NCI-H1092 treated with DMSO at 0.1 percent for 48 hours (cell line): ENCODE results near the gene PKNOX2.

Source experiments
- DNase-seq: peaks from one replicate; lab custom pipeline; 2025; lab: John Stamatoyannopoulos, UW

The PKNOX2 gene

DNA sequence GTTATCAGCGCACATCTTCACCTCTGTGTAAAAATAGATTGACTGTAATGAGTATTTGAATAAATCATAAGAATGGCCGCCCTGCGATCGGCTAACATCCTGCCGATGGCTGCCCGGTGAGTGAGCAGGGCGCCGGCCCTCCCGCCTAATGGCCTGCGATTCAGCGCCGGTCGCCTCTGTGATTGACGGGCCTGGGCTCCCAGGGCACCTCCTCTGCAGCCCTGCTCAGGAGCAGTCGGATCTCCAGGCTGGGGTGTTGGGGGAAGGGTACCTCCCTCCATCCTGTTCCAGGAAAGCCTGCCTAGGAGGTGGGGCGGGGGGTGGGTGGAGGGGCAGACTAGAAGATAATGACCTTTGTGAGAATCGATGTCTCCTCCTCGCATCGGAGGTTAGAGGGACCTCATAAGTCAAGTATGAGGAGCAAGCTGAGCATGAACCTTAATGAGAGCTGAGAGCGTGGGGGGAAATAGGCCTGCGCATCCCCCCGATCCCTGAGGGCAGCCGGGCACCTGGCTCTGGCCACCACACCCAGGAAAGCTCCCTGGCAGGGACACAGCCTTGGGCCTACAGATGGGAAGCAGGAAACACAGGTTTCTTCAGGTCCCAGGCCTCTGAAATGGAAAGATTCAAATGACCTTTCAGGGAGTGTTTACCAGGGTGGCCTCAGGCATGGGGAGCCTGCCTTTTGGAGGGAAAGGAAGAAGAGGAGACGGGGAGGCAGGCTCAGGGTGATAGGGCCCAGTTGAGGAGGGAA is 71.7 kb downstream of the PKNOX2 start:
- no peak for DNase-seq

DNA sequence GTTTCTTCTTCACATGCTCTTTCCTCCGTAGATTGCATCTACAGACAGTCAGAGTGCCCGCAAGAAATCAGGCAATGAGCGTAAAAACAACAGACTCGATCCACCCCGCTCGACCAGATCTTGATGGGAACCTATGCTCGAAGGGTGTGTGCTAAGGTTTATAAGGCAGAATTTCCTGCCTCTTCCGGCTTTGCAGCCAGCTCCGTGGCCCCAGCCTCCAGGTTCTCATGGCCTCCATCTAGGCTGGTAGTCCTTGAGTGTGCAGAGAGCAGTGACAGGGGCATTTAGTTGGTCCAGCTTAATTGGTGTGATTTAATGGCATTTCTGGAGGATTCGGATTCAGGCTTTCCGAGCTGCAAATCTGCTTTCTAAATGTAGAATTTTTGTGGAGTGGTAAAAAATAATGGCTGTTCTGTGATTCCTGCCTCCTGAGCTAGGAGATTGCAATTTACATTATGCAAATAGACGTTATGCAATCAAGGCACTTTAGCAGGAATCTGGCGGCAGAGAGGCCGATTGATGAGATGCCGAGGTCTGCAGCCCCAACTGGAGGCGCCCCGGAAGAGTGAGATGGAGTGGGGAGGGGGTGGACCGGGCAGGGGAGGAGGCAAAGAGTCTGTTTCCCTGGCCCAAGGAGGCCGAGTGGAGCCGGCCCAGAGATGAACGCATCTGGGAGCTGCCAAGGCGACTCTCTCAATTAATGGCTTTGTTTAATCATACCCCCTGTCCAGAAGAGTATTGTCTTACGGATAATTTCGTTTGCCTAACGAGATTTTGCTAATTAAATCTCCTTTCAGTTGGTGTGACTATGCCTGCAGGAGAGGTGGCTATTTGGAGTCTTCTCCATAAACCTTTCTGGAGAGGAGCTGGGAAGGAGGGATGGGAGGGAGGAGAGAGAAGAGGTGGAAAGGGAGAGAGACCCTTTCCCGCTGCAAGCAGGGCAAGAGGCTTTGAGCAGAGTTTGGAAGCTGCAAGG is 75.3 kb downstream of the PKNOX2 start:
- DNase-seq, result no peak

DNA sequence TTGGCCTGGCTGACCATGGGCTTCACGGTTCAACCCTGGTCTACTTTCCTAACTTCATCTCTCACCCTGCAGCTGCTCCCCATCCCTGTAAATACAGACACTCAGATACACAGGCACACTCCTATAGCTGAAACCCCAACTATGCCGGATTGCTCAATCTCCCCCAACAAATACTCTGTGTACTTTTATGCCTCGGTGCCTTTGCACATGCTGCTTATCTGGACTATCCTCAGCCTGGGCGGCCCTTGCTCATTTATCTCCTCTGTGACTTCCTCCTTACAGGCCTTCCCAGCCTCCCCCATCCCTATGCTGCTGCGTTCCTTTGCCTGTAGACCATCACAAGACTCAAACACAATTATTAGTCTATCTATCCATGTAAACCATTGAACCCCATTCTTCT is 76.6 kb downstream of the PKNOX2 start:
- DNase-seq, result no peak

DNA sequence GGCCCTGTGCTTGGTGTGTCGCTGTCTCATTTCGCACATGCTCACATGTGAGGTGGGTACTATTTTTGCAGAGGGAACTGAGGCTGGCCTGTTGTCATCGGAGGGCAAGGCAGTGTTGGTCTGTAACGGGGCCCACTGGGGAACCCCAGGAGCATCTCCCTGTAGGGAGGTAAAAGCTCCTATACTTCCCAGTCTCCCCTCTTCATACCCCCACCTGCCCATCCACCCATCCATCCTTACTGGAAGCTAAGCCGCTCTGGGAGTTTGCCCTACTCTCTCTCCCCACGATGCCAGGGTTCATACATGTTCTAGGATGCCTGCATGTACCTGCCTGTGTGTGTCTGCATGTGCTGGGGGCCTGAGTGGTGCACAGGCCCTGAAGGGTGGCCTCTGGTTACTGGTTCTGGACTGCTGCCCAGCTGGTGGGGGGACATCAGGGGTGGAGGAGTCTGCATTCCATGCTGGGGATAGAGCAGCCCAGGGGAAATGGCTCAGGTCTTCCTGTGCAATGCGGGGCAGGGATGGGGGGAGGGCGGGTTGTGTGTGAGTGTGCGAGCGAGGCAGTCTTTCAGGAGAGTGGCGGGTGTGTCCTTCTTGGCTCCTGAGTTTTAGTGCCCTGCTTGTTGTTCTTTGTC is 77.7 kb downstream of the PKNOX2 start:
- no peak for DNase-seq

DNA sequence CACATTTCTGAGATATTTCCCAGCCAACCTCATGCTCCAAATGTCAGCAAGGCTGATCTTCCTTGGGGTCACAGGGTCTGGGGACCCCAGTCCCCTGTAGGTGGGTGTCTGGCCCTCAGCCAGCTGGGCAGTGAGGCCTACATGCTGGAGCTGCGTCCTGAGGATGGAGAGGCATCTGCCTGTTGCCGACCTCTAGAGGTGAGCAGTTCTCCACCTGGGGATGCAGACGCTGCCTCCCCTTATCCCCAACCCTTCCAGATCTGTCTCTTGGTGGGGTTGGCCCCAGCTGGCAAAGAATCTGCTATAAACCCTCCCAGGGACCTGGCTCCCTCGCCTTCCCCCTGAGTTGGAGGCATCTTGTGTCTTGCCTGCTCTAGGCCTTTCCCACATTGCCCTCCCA is 79.6 kb downstream of the PKNOX2 start:
- DNase-seq, result no peak

DNA sequence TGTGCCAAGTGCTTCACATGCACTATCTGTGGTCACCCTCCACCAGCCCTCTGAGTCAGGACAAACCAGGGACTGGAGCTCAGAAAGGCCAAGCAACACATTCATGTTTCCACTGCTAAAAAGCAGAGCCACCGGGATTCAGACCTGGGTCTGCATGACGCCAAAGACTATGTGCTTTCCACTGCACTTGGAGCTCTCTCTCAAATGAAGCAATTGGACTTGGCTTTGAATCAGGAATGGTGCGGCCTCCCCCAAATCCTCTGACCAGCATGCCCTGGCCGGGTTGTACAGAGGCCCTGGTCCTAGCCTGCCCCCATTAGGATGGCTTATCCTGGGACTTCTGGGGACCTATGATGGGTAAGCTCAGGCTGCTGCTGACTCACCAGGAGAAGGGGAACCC is 80.7 kb downstream of the PKNOX2 start:
- no peak for DNase-seq

DNA sequence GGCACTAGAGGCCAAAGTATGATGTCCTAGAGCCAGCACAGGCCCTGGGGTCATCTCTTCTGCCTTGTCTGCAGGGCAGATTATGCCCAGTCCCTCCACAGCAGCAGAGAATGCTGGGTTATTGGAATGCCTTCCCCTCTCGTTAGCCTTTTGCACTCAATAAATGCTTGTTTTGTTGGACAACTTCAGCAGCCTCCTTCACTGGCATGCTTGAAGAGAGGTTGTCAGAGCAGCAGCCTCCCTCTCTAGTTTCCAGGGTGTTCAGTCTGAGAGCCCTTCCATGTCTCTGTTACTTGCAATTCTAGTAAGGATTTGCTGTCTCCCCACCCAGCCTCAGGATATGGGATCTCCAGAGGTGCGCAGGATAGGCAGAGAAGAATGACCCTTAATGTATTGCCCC is 82.9 kb downstream of the PKNOX2 start:
- DNase-seq, result no peak

DNA sequence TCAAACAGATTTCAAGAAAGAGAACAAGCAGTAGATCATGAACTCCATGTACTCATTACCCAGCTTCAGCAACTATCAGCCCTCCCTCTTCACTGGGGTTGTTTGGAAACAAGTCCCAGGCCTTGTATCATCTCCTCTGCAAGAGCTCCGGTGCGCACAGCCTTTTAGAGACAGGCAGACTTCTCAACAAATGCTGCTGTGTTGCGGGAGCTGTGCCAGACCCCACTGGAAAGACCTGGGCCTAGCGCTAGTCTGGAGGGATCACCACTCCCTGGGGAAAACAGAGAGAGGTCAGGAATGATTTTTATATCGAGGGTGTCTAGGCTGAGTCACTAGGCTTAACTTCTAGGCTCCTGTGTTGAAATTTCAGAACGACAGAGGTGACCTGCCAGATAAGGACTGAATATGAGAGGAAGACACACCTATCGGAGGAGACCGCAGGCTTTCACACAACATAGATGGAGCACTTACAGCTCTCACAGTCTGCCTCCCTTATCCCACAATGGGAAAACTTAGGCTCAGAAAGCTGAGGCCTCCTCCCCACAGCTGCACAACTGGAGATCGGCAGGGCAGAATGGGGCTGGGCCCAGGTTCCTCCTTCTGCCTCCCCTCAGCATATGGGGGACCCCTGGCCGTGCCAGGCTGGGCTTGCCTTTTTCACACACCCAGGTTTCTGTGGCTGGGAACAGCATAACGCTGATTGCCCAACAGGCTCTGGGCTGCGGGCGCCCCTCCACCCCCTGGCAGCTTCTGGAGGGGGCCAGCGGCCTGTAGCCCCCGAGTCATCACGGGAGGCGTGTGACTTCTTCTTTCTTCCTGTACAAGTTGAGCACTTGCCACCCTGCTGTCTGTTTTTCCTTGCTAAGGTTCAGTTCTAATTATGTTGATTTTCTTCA is 86.0 kb downstream of the PKNOX2 start:
- no peak for DNase-seq

DNA sequence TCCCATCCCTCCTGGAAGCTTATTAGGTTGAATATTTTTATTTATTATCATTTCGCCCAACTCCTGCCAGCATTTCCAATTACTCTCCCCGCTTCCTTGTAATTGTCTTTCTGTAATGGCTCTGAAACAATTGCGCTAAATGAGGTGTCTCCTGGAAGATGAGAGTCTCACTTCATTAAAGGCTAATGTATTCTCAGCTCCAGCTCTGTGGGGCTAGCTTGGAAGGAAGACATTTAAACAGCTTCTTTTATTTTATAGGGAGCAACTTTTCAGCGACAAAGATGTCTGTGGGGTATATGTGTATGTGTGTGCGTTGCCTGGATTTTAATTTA is 86.6 kb downstream of the PKNOX2 start:
- no peak for DNase-seq

DNA sequence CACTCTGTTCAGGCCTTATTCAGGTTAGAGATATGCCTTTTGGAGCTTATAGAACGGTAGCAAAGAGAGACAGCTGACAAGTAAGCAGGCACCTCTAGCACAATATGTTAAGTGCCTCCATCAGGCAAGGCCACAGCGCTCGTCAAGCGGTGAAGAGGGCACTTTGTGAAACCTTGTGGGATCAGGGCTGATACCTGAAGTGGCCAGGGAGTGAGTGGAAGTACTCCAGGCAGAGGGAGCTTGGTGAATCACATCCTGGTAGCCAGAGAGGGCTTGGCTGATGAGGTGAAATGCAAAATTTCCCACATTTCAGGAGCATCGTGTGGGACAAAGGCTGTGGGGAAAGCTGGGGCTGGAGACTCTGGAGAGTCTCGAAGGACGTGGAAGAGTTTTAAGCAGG is 87.4 kb downstream of the PKNOX2 start:
- DNase-seq, result no peak

DNA sequence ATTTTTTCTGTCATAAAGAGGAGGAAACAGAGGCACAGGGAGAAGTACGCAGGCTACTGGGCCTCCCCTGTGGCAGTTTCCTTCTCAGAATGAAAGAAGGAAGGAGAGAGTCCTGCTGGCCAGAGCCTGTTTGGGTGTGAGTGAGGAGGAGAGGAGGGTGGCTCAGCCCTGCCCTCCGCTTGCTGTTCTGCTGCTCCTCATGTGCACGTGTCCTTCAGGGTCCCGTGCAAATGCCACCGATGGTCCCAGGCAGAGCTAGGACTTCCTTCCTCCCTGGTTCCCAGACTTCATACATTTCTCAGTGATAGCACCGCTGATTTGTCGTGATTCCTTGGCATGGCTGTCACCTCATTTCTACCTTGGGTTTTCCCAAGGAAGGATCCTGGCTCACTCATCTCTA is 88.7 kb downstream of the PKNOX2 start:
- no peak for DNase-seq

DNA sequence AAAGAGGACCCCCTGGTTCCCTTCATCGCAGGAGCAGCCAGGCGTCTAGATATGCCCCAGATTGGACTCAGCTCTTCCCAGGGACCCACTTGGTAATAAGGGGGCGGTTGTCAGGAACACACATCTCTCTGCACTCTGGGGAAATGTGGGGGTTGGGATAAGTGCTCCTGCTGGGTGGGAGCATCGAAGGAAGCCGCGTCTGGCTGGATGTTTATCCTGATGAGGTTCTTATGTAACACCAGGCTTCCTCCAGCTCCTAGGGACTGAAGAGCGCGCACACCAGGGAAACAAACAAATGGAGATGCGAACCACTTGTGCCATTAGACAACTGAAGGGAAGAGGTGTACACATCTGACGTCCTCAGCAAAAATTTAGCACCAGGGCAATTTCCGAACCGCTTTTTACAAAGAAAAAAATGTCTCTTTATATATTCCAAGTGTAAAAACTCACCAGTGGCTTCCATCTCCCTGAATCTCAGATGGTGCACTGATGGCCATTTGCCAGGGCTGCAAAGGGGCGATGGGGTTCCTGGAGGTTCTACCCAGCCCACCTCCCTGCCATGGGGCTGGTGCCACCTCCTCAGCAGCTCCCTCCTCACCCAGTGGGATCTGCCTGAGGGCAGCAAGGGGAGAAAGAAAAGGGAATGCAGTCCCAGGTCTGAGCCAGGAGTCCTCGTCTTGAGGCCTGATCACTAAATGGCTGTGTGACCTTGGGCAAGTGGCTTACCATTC is 89.4 kb downstream of the PKNOX2 start:
- DNase-seq, result no peak

DNA sequence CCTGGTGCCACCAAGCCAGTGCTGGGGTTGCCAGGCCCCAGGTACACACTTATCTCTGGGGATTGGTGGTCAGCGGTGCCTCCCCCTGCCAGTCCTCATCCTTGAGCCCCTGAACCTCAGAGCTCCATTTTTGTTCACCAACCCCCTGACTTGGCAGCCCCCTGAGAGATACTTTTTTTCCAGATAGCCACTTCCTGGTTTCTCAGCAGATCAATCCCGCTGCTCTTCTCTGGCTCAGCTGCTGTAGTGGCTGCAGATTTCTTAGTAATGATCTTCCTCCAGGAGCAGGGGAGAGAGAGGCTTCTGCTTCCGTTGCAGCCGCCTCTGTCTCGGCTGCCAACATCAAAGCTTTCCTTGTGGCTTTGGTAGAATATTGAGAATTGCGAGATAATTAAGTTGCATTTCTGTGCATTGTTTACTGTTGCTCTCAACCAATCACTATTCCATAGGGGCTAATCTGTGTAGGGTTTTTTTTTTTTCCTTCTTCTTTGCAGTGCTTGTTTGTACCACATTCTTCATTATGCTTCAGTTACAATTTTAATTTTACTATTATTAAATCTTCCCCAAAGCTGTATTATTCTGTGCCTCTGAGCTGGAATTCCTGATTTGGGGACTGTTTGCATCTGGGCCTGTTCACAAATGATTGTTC is 92.1 kb downstream of the PKNOX2 start:
- DNase-seq, result no peak

DNA sequence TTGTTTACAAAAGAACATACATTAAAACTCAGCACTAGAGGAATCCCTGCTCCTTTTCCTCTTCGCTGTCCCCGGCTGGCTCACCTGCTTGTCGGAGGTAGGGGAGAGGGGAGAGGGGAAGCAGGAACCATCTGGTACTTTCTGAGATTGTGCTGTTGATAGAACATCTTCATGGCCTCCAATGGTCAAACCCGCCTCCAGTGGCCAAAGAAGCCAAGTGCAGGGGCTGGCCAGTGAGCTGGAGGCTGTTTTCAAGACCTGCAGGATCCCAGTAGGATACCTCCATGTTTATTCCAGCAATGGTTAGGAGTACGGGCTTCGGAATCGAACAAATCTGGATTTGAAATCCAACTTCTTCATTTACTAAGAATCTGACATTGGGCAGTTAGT is 92.6 kb downstream of the PKNOX2 start:
- no peak for DNase-seq

DNA sequence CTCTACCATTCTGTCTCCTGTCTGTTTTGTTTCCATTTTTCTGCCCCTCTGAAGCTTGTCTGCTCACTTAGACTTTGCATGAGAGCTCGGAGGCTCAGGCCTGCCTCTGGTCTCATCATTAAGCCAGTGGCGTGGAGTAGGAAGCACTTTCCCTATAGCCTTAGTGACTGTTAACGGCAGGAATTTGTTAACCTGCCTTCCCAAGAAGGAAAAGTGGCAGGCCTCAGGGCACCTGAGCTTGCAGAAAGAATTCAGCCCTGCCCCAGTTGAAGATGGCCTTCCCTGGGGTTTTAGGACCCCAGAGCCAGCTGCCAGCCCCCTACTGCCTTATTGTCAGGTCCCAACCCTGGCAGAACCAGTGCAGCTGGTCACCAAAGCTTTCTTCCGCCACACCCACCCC is 93.2 kb downstream of the PKNOX2 start:
- no peak for DNase-seq

DNA sequence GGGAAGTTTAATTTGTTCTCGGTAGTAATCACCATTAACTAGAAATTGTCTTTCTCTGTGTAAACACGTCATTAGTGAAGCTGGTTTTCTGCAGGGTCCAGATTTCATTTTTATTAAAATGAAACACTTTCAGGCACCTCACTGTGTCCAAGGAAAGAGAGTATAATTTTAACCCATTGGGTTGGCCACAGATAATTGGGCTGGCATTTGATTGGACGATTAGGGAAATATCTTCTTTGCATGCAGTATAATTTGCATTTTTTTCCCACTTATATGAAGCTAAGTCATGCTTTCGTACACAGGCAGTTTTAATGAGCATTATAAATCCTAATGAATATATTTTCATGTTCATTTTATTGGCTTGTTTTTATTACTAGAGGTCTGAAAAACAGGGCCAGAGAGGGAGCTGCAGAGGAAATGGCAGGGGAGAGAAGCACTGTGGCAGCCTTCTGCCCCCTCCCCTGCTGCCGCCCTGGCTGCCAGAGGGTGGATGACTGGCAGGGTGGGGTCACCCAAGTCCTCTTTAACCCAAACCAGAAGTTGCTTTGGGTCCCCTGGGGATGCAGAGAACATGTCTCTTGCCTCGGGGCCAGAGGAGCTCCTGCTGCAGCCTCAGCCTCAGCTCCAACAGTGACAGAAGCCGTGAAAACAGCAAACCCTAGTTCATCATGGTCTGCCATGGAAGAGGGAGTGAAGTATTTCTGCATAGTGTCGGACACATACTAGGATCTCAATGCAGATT is 93.9 kb downstream of the PKNOX2 start:
- no peak for DNase-seq

DNA sequence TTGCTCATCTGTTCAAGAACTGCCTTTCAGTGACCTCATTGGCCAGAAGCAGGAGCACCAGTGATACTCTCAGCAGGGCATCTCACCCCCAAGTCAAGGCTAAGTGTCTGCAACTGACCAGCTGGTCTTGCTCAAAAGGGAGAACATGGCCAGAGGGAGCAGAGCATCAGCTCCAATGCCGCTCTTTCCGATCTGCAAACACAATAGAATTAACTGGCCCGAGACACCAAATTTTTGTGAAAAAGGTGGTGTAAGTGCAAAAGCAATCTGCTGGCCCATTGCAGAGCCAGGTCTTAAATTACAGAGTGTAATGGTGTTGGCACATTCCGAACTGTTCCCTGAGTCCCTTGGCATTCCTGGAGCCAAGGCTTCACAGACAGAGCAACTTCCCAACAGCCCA is 97.0 kb downstream of the PKNOX2 start:
- no peak for DNase-seq

DNA sequence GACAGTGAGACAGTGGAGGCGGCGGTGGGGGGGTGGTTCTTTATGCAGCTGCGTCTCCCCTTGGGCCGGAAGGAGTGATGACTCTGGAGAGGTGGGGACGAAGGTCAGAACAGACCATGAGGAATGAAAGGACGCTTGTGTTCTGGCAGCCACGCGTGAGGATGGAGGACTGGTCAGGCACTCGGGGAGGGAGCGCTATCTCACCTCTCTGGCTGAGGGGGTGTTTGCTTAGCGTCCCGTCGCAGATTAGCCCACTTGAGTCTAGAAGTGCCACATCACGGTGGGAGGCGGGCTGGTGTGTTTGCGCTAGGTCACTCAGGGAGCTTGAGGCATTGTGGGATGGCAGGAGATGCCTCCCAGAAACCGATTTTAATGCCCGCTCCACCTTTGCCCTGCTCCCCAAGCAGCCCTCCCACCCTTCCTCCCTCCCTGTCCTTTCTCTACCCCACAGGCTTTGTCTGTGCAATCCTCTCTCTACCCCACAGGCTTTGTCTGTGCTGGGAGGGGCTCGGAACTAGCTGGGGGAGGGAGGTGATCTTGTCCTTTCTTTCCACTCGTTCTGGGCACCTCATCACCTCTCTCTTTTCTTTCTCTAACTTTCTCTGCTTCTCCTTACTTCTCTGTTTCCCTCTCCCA is 97.8 kb downstream of the PKNOX2 start:
- peak; percentile 39 for DNase-seq

DNA sequence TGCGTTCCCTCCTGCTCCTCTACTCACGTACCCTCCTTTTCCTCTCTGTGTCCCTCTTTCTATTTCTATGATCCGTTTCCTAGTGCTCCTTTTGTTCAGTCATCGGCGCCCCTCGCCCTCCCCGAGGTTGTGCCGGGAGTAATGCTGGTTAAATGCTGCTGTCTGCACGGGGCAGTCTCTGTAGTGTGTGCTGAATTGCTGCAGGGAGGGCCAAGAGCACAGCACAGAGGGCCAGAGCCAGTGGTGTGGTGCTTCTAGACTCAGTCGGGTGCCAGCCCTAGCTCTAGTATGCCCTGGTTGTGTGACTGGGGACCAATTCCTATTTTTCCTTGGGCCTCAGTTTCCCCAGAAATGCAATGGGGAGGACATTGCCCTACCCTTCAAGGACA is 98.3 kb downstream of the PKNOX2 start:
- DNase-seq, result peak; percentile 50
